Osteocyte (in vitro differentiated cells): Measurements from ENCODE around the gene MAP1A. TPM values are rescaled to one million over a fixed set of nuclear protein-coding genes. Genes with fewer than 3 reads are reported as not detected.
"Not testable (repeated sequence)": the region's sequence is repeated elsewhere in the genome, so short reads cannot be mapped to it uniquely, and the experiment has no call there.

Source experiments
- DNase-seq: peaks from one replicate; pipeline ENCODE4 v3.0.0; 2021; ENCODE audit warnings: mixed read lengths; ENCODE audit not compliant: unreplicated experiment; ENCODE audit errors: extremely low spot score
- H3K27ac Mint-ChIP-seq: one replicate; pipeline ENCODE4 v1.8.0; 2021; ENCODE audit warnings: mild to moderate bottlenecking, mixed read lengths; ENCODE audit not compliant: unreplicated experiment
- H3K27me3 Mint-ChIP-seq: one replicate; pipeline ENCODE4 v1.8.0; 2021; ENCODE audit warnings: mixed read lengths; ENCODE audit not compliant: unreplicated experiment
- H3K36me3 Mint-ChIP-seq: one replicate; pipeline ENCODE4 v1.8.0; 2021; ENCODE audit warnings: mixed read lengths; ENCODE audit not compliant: unreplicated experiment
- H3K4me1 Mint-ChIP-seq: one replicate; pipeline ENCODE4 v1.8.0; 2021; ENCODE audit warnings: mixed read lengths; ENCODE audit not compliant: unreplicated experiment
- H3K4me3 Mint-ChIP-seq: one replicate; pipeline ENCODE4 v1.8.0; 2021; ENCODE audit warnings: mild to moderate bottlenecking, moderate library complexity, mixed read lengths; ENCODE audit not compliant: unreplicated experiment
- H3K9me3 Mint-ChIP-seq: one replicate; pipeline ENCODE4 v1.8.0; 2021; ENCODE audit warnings: mixed read lengths; ENCODE audit not compliant: unreplicated experiment
- CTCF ChIP-seq: fragments of 200-600 bp; sonication (generic); IDR thresholded peaks from 2 replicates; pipeline ENCODE4 v1.5.0; 2021; ENCODE audit warnings: antibody characterized with exemption, mild to moderate bottlenecking, moderate library complexity
- total RNA-seq: library from RNA; stranded (reverse); gene quantifications from 2 replicates; pipeline ENCODE4 v1.2.1, GENCODE V29; 2021

MAP1A gene
- total RNA-seq, 1 donor from 2014 or later, result 27.6 TPM

GRCh38 chr15:43552256-43552655 lies 34.8 kb downstream of the MAP1A start:
- H3K4me1 Mint-ChIP-seq, result no peaks in the 10 kb centered on the region
- TF ChIP-seq CTCF, result no peak

GRCh38 chr15:43552986-43553385 lies 35.6 kb downstream of the MAP1A start:
- Mint-ChIP-seq H3K4me3 (no peak overlapping the region), H3K4me1 (no peaks in the 10 kb centered on the region), H3K27ac (no peak overlapping the region), H3K27me3 (no peaks in the 10 kb centered on the region), H3K9me3 (no peaks in the 10 kb centered on the region), H3K36me3 (no peaks in the 10 kb centered on the region)
- TF ChIP-seq CTCF, result no peak
- no peak for DNase-seq

More at GRCh38 chr15:43552256-43552655, 34.8 kb downstream of the MAP1A start:
- Mint-ChIP-seq H3K27ac (no peak overlapping the region), H3K27me3 (no peaks in the 10 kb centered on the region), H3K36me3 (peaks cover 5% of the 10 kb centered on the region), H3K4me3 (no peak overlapping the region), H3K9me3 (peaks cover 4% of the 10 kb centered on the region)
- no peak for DNase-seq

DNA sequence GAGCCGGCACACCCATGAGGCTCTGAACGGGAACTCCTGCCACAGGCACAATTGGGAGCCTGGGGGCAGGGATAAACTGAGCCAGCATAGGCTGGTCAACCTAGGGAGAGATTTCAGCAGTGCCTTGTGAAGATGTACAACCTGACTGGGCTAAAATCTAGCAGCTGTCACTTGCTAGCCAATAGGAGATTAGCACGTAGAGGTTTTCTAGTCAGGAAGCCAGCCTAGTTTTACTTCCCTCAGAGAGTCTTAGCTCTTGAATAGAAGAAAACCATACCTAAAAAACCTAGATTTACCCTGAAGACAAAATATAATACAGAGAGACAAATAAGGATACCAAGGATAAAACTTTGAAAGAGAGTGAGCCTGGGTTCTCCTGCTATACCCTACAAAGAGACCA lies 45.3 kb downstream of the MAP1A start:
- not testable (repeated sequence) for H3K4me3 Mint-ChIP-seq, H3K4me1 Mint-ChIP-seq, DNase-seq, H3K27ac Mint-ChIP-seq, H3K36me3 Mint-ChIP-seq, H3K9me3 Mint-ChIP-seq, H3K27me3 Mint-ChIP-seq

GRCh38 chr15:43563793-43564192 lies 46.4 kb downstream of the MAP1A start:
- H3K4me1 Mint-ChIP-seq, DNase-seq, H3K9me3 Mint-ChIP-seq, H3K4me3 Mint-ChIP-seq, H3K27me3 Mint-ChIP-seq, H3K36me3 Mint-ChIP-seq, H3K27ac Mint-ChIP-seq: not testable (repeated sequence)

DNA sequence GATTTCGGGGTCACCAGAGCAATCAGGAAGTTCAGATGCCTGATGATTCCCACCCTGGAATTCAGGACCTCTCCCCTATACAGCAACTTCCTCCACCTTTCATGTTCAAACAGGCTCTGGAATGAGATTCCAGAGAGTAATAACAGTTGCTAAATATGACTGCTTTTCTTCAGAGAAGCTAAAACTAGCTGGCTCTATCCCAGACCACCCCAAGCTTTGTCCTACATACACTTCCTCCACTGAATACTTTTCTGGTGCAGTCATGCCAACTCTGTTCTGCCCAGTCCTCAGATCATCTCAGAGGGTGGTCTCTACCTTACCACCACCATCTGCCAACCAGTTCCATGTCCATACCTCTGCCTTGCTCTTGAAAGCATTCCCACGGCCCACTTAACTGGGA lies 49.2 kb downstream of the MAP1A start:
- H3K4me3 Mint-ChIP-seq, H3K36me3 Mint-ChIP-seq, H3K4me1 Mint-ChIP-seq, H3K27ac Mint-ChIP-seq, H3K27me3 Mint-ChIP-seq, DNase-seq, H3K9me3 Mint-ChIP-seq: not testable (repeated sequence)

DNA sequence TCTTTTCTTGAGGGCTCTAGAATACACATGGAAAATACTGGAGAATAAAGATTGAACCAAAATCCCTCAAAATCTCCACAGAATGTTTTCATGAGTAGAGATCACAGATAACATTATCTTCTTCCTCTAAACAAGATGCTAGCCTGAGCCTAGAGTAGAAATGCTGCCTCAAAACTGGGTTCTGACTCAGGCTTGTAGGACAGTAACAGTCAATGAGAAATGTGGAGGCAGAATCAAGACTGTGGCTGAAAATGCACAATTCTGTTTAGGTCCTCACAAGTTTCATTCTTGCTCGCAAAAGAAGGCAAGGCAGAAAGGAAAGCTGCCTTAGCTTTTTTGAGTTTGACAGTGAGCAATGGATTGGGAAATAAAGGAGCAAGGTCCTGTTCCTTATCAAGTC lies 57.2 kb downstream of the MAP1A start:
- not testable (repeated sequence) for DNase-seq, H3K4me3 Mint-ChIP-seq, H3K36me3 Mint-ChIP-seq, H3K27ac Mint-ChIP-seq, H3K9me3 Mint-ChIP-seq, H3K27me3 Mint-ChIP-seq, H3K4me1 Mint-ChIP-seq

Other genes with a start within 250 kb of the MAP1A start
- gene TGM7, start 215.4 kb upstream of the MAP1A start, total RNA-seq, result not detected in 2 replicates
- gene LCMT2, start 187.0 kb upstream of the MAP1A start, total RNA-seq, result 8.7 and 8.8 TPM in 2 replicates
- 25.8 and 28.3 TPM in 2 replicates for gene ZSCAN29, start 146.6 kb upstream of the MAP1A start, total RNA-seq
- 19.8 TPM in 2 replicates for gene TUBGCP4, start 146.5 kb upstream of the MAP1A start, total RNA-seq
- gene TP53BP1, start 24.5 kb upstream of the MAP1A start, total RNA-seq, result 61.2 and 64.6 TPM in 2 replicates
- gene PPIP5K1, start 72.6 kb downstream of the MAP1A start, total RNA-seq, result 26.1 and 34.5 TPM in 2 replicates
- gene CKMT1B, start 76.4 kb downstream of the MAP1A start, total RNA-seq, result not detected in 2 replicates
- gene STRC, start 101.2 kb downstream of the MAP1A start, total RNA-seq, result 0.30 and 0.34 TPM in 2 replicates
- gene CATSPER2, start 131.2 kb downstream of the MAP1A start, total RNA-seq, result 3.1 and 3.3 TPM in 2 replicates
- gene CKMT1A, start 176.3 kb downstream of the MAP1A start, total RNA-seq, result not detected in 2 replicates
- gene PDIA3, start 228.8 kb downstream of the MAP1A start, total RNA-seq, result 496 and 527 TPM in 2 replicates